PC-9 (cell line): Measurements from ENCODE around the gene FBXO24. TPM values are rescaled to one million over a fixed set of nuclear protein-coding genes. Genes with fewer than 3 reads are reported as not detected.

Source experiments
- BruUV-seq: library from RNA; stranded (reverse); fragments of 400-500 nt; replicated peaks from 2 replicates; lab custom pipeline; 2021; lab: Mats Ljungman, UMichigan
- CTCF ChIA-PET: fragments of 300-600 bp; sonication (Branson Sonifier 250); formaldehyde crosslinking; loops from one replicate; lab custom pipeline; 2022; ENCODE audit warnings: antibody characterized with exemption; lab: Charles Lee
- POLR2A ChIA-PET: fragments of 300-600 bp; sonication (Branson Sonifier 250); formaldehyde crosslinking; loops from one replicate; lab custom pipeline; 2022; ENCODE audit warnings: antibody characterized with exemption; ENCODE audit not compliant: unreplicated experiment; lab: Charles Lee
- DNase-seq, 2 experiments: peaks; one replicate each; pipeline versions ENCODE4 v3.0.0 to v3.0.0-alpha.2; 2015 to 2022; ENCODE audit warnings: mixed read lengths in 1 of 2
- H2AFZ ChIP-seq: fragments of 200-600 bp; sonication (generic); 2 replicates; pipeline ENCODE4 v1.8.1; 2017; ENCODE audit warnings: antibody characterized with exemption
- H3F3A ChIP-seq: fragments of 200-600 bp; sonication (generic); 2 replicates; pipeline ENCODE4 v1.8.1; 2017; ENCODE audit warnings: antibody characterized with exemption, mild to moderate bottlenecking, low read depth; ENCODE audit not compliant: insufficient read depth
- H3K27ac ChIP-seq: fragments of 200-600 bp; sonication (generic); 2 replicates; pipeline ENCODE4 v1.6.1; 2016; ENCODE audit warnings: mixed run types
- H3K27me3 ChIP-seq: fragments of 200-600 bp; sonication (generic); 2 replicates; pipeline ENCODE4 v1.6.1; 2016; ENCODE audit warnings: low read depth, mixed run types; ENCODE audit not compliant: insufficient read depth
- H3K36me3 ChIP-seq: fragments of 200-600 bp; sonication (generic); 2 replicates; pipeline ENCODE4 v1.6.1; 2016; ENCODE audit warnings: low read depth, mixed run types
- H3K4me1 ChIP-seq: fragments of 200-600 bp; sonication (generic); replicated peaks from 2 replicates; pipeline ENCODE4 v1.6.1; 2016; ENCODE audit warnings: mixed run types; ENCODE audit not compliant: insufficient read depth
- H3K4me2 ChIP-seq: fragments of 200-600 bp; sonication (generic); 2 replicates; pipeline ENCODE4 v1.6.1; 2017; ENCODE audit warnings: mixed run types
- H3K4me3 ChIP-seq: fragments of 200-600 bp; sonication (generic); 2 replicates; pipeline ENCODE4 v1.6.1; 2016; ENCODE audit warnings: mixed run types
- H3K79me2 ChIP-seq: fragments of 200-600 bp; sonication (generic); 2 replicates; pipeline ENCODE4 v1.6.1; 2017; ENCODE audit warnings: low read depth, mixed run types
- H3K9me2 ChIP-seq: fragments of 200-600 bp; sonication (generic); 2 replicates; pipeline ENCODE4 v1.8.1; 2017; ENCODE audit warnings: mild to moderate bottlenecking; ENCODE audit not compliant: insufficient read depth
- H3K9me3 ChIP-seq: fragments of 200-600 bp; sonication (generic); 2 replicates; pipeline ENCODE4 v1.8.1; 2016; ENCODE audit warnings: low read depth; ENCODE audit not compliant: insufficient read depth
- H4K20me1 ChIP-seq: fragments of 200-600 bp; sonication (generic); 2 replicates; pipeline ENCODE4 v1.8.1; 2017; ENCODE audit not compliant: insufficient read depth
- EZH2 ChIP-seq: fragments of 200-600 bp; sonication (generic); IDR thresholded peaks from 2 replicates; pipeline ENCODE4 v1.8.0; 2017; ENCODE audit warnings: antibody characterized with exemption, low read depth
- intact Hi-C: fragments of 100-400 bp; cut with micrococcal nuclease; formaldehyde crosslinking; loops from one replicate; pipeline ENCODE4 v1.10.0; 2022; ENCODE audit not compliant: unreplicated experiment
- total RNA-seq: library from RNA; stranded (reverse); gene quantifications from 2 replicates; pipeline ENCODE4 v1.2.3, GENCODE V29; 2021
- TF ChIP-seq, protein P1 (sequence below): fragments of 200-600 bp; sonication (generic); conservative IDR thresholded peaks from 2 replicates; pipeline ENCODE4 v1.6.1; 2017; ENCODE audit warnings: mixed run types, antibody characterized with exemption, mild to moderate bottlenecking, moderate library complexity

Gene FBXO24
- total RNA-seq, 1 experiment from 2014 or later: 2.7 TPM

DNA sequence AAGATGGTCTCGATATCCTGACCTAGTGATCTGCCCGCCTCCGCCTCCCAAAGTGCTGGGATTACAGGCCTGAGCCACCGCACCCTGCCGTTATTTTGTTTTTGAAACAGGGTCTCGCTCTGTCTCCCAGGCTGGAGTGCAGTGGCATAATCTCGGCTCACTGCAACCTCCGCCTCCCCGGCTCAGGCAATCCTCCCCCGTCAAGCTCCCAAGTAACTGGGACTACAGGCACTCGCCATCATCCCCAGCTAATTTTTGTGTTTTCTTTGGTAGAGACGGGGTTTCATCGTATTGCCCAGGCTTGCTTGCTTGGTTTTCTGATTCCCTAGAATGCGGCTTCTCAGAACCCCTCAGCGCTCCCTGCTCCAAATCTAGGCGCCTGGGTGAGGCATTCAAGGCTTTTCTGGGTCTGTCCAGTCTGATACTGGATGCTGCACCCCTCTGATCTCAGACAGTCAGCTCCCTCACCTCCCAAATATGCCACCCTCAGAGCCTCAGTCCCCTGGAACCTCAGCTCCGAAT is 53.9 kb downstream of the FBXO24 start:
- H3K27ac ChIP-seq: no peak overlapping the region
- peaks cover 11% of the 10 kb centered on the region for H3F3A ChIP-seq
- intact Hi-C loops: no loop called here
- no peaks in the 10 kb centered on the region for H3K27me3 ChIP-seq
- no peak for TF ChIP-seq EZH2
- TF ChIP-seq, protein P1, sequence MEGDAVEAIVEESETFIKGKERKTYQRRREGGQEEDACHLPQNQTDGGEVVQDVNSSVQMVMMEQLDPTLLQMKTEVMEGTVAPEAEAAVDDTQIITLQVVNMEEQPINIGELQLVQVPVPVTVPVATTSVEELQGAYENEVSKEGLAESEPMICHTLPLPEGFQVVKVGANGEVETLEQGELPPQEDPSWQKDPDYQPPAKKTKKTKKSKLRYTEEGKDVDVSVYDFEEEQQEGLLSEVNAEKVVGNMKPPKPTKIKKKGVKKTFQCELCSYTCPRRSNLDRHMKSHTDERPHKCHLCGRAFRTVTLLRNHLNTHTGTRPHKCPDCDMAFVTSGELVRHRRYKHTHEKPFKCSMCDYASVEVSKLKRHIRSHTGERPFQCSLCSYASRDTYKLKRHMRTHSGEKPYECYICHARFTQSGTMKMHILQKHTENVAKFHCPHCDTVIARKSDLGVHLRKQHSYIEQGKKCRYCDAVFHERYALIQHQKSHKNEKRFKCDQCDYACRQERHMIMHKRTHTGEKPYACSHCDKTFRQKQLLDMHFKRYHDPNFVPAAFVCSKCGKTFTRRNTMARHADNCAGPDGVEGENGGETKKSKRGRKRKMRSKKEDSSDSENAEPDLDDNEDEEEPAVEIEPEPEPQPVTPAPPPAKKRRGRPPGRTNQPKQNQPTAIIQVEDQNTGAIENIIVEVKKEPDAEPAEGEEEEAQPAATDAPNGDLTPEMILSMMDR: no peak
- BruUV-seq: no TSS peak
- H3K9me3 ChIP-seq: no peaks in the 10 kb centered on the region
- ChIA-PET POLR2A (no interaction called here), CTCF (interaction anchor here (0.6 kb wide), 1 partner anchor 187 kb away, joined by 9 read pairs; the partner anchor contains the start of gene EPHB4)
- H3K4me1 ChIP-seq: no peaks in the 10 kb centered on the region
- no peaks in the 10 kb centered on the region for H3K79me2 ChIP-seq
- H3K4me3 ChIP-seq: no peak overlapping the region
- no peaks in the 10 kb centered on the region for H4K20me1 ChIP-seq
- H3K36me3 ChIP-seq: no peaks in the 10 kb centered on the region
- H3K4me2 ChIP-seq: no peak overlapping the region
- DNase-seq: no peak
- no peaks in the 10 kb centered on the region for H3K9me2 ChIP-seq
- no peak overlapping the region for H2AFZ ChIP-seq

DNA sequence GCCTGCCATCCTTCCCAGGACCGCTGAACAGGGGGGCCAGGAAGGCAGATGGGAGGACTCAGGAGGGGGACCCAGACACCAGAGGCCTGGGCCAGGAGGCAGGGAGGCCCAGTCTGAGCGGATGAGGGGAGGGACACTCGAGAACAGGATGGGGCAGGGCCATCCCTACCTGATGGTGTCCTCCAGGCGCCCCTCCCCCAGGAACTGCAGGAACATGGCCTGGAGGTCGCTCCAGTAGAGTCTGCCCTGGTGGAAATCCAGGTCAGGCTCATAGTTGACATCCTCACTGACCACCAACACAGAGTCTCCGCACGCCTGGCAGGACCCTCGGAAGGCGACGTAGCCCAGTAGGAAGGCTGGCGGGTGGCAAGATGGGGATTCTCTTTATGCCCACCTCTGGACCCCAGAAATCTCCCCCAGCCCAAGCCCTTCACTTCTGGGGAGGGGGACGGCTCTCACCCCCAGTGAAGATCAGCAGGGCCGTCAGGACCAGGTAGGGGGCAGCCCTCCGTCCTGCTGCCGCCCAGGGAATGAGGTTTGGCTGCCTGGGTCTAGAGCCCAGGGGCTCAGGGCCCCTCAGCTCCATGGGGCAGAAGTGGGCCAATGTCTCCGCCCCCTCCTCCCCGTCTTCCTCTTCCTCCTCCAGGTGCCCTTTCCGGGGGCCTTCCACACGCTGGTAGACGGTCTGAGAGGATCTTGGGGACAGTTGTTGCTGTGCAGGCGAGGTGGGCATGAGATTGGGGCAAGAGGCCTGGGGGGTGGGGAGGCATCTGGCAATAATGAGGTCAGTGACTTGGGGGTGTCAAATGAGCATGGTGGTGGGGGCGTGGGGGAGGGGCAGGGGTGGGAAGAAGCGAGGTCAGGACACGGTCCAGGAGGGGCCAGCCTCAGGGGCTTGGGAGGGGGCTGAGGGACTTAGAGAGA is 54.7 kb downstream of the FBXO24 start:
- BruUV-seq: no TSS peak
- Histone ChIP-seq H3K9me2 (no peaks in the 10 kb centered on the region), H3F3A (peaks cover 11% of the 10 kb centered on the region), H4K20me1 (no peaks in the 10 kb centered on the region), H3K4me2 (no peak overlapping the region), H3K27ac (no peak overlapping the region), H3K27me3 (no peaks in the 10 kb centered on the region), H2AFZ (no peak overlapping the region), H3K4me1 (no peaks in the 10 kb centered on the region), H3K4me3 (no peak overlapping the region), H3K79me2 (no peaks in the 10 kb centered on the region), H3K9me3 (no peaks in the 10 kb centered on the region), H3K36me3 (no peaks in the 10 kb centered on the region)
- TF ChIP-seq EZH2: no peak
- ChIA-PET CTCF (no interaction called here), POLR2A (no interaction called here)
- no peak for DNase-seq
- intact Hi-C loops: no loop called here

DNA sequence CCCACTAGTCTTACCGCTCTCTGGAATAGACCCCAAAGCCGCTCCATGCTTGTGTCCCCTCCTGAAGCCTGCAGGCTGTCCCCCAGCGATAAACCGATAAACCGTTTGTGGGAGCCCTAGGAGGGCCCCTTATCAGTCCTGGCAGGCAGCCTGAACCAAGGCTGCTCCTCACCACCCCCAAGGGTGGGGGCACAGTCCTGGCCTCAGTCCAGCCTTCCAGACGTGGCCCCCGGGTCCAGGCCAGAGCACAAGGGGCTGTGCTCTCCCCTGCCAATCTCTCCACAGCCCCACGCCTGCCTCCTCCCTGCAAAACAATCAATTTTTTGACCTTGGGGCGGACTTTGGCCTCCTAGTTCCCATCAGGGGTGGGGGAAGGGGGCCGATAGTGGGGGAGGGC is 55.3 kb downstream of the FBXO24 start, which contains the start of gene TFR2:
TSS of gene TFR2 (minus strand) at position 90 of the 397 bp plus-strand sequence. CDS start at position 47, 43 bp downstream.
- intact Hi-C loops: no loop called here
- Histone ChIP-seq H4K20me1 (no peaks in the 10 kb centered on the region), H3K27me3 (no peaks in the 10 kb centered on the region), H3K4me1 (no peaks in the 10 kb centered on the region), H3K36me3 (no peaks in the 10 kb centered on the region), H3K79me2 (no peaks in the 10 kb centered on the region), H3K4me2 (no peak within 1 kb of the TSS), H3K27ac (no peak within 1 kb of the TSS), H3K9me2 (no peaks in the 10 kb centered on the region), H2AFZ (no peak within 1 kb of the TSS), H3F3A (peaks cover 8% of the 10 kb centered on the region), H3K9me3 (no peaks in the 10 kb centered on the region), H3K4me3 (no peak within 1 kb of the TSS)
- TF ChIP-seq, protein P1: no peak
- no peak for TF ChIP-seq EZH2
- no peak for DNase-seq
- POLR2A ChIA-PET: no interaction called here
- CTCF ChIA-PET: no interaction called here
- no TSS peak for BruUV-seq
